Measurements from ENCODE around the gene SLC13A3.

GRCh38 chr20:46689754-46690085, 38.5 kb upstream of the SLC13A3 start:
- TF ChIP-seq, protein P1, sequence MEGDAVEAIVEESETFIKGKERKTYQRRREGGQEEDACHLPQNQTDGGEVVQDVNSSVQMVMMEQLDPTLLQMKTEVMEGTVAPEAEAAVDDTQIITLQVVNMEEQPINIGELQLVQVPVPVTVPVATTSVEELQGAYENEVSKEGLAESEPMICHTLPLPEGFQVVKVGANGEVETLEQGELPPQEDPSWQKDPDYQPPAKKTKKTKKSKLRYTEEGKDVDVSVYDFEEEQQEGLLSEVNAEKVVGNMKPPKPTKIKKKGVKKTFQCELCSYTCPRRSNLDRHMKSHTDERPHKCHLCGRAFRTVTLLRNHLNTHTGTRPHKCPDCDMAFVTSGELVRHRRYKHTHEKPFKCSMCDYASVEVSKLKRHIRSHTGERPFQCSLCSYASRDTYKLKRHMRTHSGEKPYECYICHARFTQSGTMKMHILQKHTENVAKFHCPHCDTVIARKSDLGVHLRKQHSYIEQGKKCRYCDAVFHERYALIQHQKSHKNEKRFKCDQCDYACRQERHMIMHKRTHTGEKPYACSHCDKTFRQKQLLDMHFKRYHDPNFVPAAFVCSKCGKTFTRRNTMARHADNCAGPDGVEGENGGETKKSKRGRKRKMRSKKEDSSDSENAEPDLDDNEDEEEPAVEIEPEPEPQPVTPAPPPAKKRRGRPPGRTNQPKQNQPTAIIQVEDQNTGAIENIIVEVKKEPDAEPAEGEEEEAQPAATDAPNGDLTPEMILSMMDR (IDR thresholded peaks at IDR 0.05; ENCODE audit: low read depth, low read length, poor library complexity, severe bottlenecking) = no peak
- no peak for TF ChIP-seq EZH2phosphoT487 (IDR thresholded peaks at IDR 0.05; ENCODE audit: borderline replicate concordance, low read length)

Measured in DOHH2 (cell line).